HepG2 (cell line): ENCODE results near the gene PPME1.

Experiments
- HNRNPK ChIP-seq: fragments of 200-400 bp; formaldehyde crosslinking; IDR thresholded peaks from 2 replicates; pipeline ENCODE4 v1.6.1; 2018; ENCODE audit warnings: low read length, low read depth, moderate library complexity, mild to moderate bottlenecking; ENCODE audit not compliant: poor library complexity, severe bottlenecking
- IKZF1 ChIP-seq: fragments of 450-650 bp; IDR thresholded peaks from 2 replicates; pipeline ENCODE4 v1.7.1; 2016
- POLR2G ChIP-seq: fragments of 200-400 bp; formaldehyde crosslinking; IDR thresholded peaks from 2 replicates; pipeline ENCODE4 v1.6.1; 2018; ENCODE audit warnings: mild to moderate bottlenecking, low read depth, low read length, moderate library complexity

GRCh38 chr11:74138572-74138971 is 32.5 kb upstream of the PPME1 start:
- no peak for TF ChIP-seq POLR2G
- TF ChIP-seq HNRNPK = no peak
- no peak for TF ChIP-seq IKZF1
